K562 (cell line): ENCODE measurements around the gene SRPX. TPM values are rescaled to one million over a fixed set of nuclear protein-coding genes. Genes with fewer than 3 reads are reported as not detected.

Experiments used
- ATAC-seq: fragments of 200-7000 bp; cut with Tn5 transposase; 3 replicates; pipeline ENCODE4 v1.9.1; 2020; ENCODE audit warnings: moderate library complexity
- BruUV-seq: library from RNA; stranded (reverse); fragments of 400-500 nt; replicated peaks from 2 replicates; lab custom pipeline; 2021; lab: Mats Ljungman, UMichigan
- CTCF ChIA-PET: fragments of 300-600 bp; formaldehyde crosslinking; extraction: SDS; loops from one replicate; lab custom pipeline; 2021; ENCODE audit warnings: low intra/inter-chr PET ratio; lab: Yijun Ruan, JAX
- POLR2A ChIA-PET: fragments of 300-600, 350-650 bp; sonication (Branson Sonifier 250); formaldehyde crosslinking; extraction: SDS; loops from one replicate; lab custom pipeline; 2021; ENCODE audit warnings: antibody characterized with exemption, inconsistent platforms; lab: Yijun Ruan, JAX
- DNase-seq, 4 experiments: peaks; one replicate each; pipeline versions ENCODE4 v3.0.0 to v3.0.0-alpha.2; 2011 to 2018; ENCODE audit warnings: low spot score in 3 of 4, mixed read lengths in 3 of 4; ENCODE audit errors: extremely low read depth in 1 of 4
- FAIRE-seq: peaks from 2 replicates; lab custom pipeline; 2011; peaks lifted over from hg19 to GRCh38; lab: Jason Lieb, UNC
- H2AFZ ChIP-seq: 2 replicates; pipeline ENCODE4 v1.6.0; 2011; ENCODE audit warnings: low read depth, low read length, control low read depth, inconsistent platforms
- H3K27ac ChIP-seq: fragments of 200-600 bp; 3 replicates; pipeline ENCODE4 v1.8.0; 2011; ENCODE audit warnings: low read depth, mild to moderate bottlenecking, control low read depth, inconsistent platforms, low read length, moderate library complexity, mixed read lengths; ENCODE audit errors: extremely low read depth
- H3K27me3 ChIP-seq, 2 experiments: fragments of 300-600 bp in 1 of 2; 2 replicates in 1 of 2; 3 replicates in 1 of 2; pipeline versions ENCODE4 v1.6.0 to v1.8.0; 2011; ENCODE audit warnings: inconsistent platforms in 2 of 2, low read length in 2 of 2, mild to moderate bottlenecking in 1 of 2, mixed read lengths in 1 of 2, moderate library complexity in 1 of 2; ENCODE audit not compliant: control insufficient read depth in 2 of 2, insufficient read depth in 2 of 2
- H3K36me3 ChIP-seq: fragments of 300-600 bp; 3 replicates; pipeline ENCODE4 v1.8.0; 2011; ENCODE audit warnings: mild to moderate bottlenecking, low read length, inconsistent platforms; ENCODE audit not compliant: control insufficient read depth, insufficient read depth
- H3K4me1 ChIP-seq, 2 experiments: fragments of 200-600 bp in 1 of 2; replicated peaks in 1 of 2; 2 replicates in 1 of 2; 3 replicates in 1 of 2; pipeline versions ENCODE4 v1.5.1 to v1.8.0; 2011; ENCODE audit warnings: inconsistent platforms in 2 of 2, low read length in 2 of 2, mild to moderate bottlenecking in 1 of 2, mixed read lengths in 1 of 2, moderate library complexity in 1 of 2; ENCODE audit not compliant: control insufficient read depth in 2 of 2, insufficient read depth in 2 of 2
- H3K4me2 ChIP-seq: 2 replicates; pipeline ENCODE4 v1.6.1; 2011; ENCODE audit warnings: low read length, control low read depth, inconsistent platforms, mixed read lengths; ENCODE audit not compliant: insufficient read depth
- H3K4me3 ChIP-seq: fragments of 200-600 bp; sonication (generic), shearing (Covaris generic); 2 replicates; pipeline ENCODE4 v1.5.1; 2016; ENCODE audit warnings: control low read depth, inconsistent platforms
- H3K79me2 ChIP-seq: fragments of 200-600 bp; 3 replicates; pipeline ENCODE4 v1.8.0; 2011; ENCODE audit warnings: low read length, inconsistent platforms; ENCODE audit not compliant: control insufficient read depth, insufficient read depth
- H3K9ac ChIP-seq, 2 experiments: 2 replicates each; pipeline versions ENCODE4 v1.6.0 to v1.6.1; 2011; ENCODE audit warnings: low read depth in 2 of 2, low read length in 2 of 2, control low read depth in 1 of 2, inconsistent platforms in 1 of 2, mild to moderate bottlenecking in 1 of 2, mixed read lengths in 1 of 2; ENCODE audit not compliant: insufficient read depth in 1 of 2
- H3K9me1 ChIP-seq: one replicate; pipeline ENCODE4 v1.6.0; 2011; ENCODE audit warnings: inconsistent platforms, mild to moderate bottlenecking, low read length, moderate library complexity; ENCODE audit not compliant: control insufficient read depth, insufficient read depth
- H3K9me3 ChIP-seq: replicated peaks from 2 replicates; pipeline ENCODE4 v1.5.1; 2011; ENCODE audit warnings: low read depth, low read length, inconsistent platforms; ENCODE audit not compliant: control insufficient read depth, insufficient read depth
- H4K20me1 ChIP-seq: replicated peaks from 2 replicates; pipeline ENCODE4 v1.6.1; 2011; ENCODE audit warnings: low read length, inconsistent platforms, mixed read lengths; ENCODE audit not compliant: control insufficient read depth, insufficient read depth
- GATAD2B ChIP-seq: fragments of 450-650 bp; IDR thresholded peaks from 2 replicates; pipeline ENCODE4 v1.6.1; 2017; ENCODE audit warnings: mild to moderate bottlenecking, borderline replicate concordance
- GMEB1 ChIP-seq: fragments of 250-450 bp; sonication (Bioruptor Pico); IDR thresholded peaks from 2 replicates; pipeline ENCODE4 v1.4.0; 2020; ENCODE audit warnings: mild to moderate bottlenecking
- GTF2E2 ChIP-seq: fragments of 200-800 bp; sonication (Bioruptor generic); IDR thresholded peaks from 2 replicates; pipeline ENCODE4 v1.6.1; 2016; ENCODE audit warnings: missing genetic modification characterization, missing compliant biosample characterization
- HDAC6 ChIP-seq: IDR thresholded peaks from 2 replicates; pipeline ENCODE4 v1.6.1; 2012; ENCODE audit warnings: low read depth, mild to moderate bottlenecking, control low read depth, inconsistent platforms, low read length, moderate library complexity
- MCM3 ChIP-seq: fragments of 450-650 bp; IDR thresholded peaks from 2 replicates; pipeline ENCODE4 v1.6.1; 2016
- NCOR1 ChIP-seq: fragments of 450-650 bp; IDR thresholded peaks from 2 replicates; pipeline ENCODE4 v1.6.1; 2016; ENCODE audit warnings: mild to moderate bottlenecking, moderate library complexity
- NFIC ChIP-seq: fragments of 450-650 bp; IDR thresholded peaks from 2 replicates; pipeline ENCODE4 v1.6.1; 2017; ENCODE audit warnings: mild to moderate bottlenecking, inconsistent platforms
- NKRF ChIP-seq: fragments of 450-650 bp; IDR thresholded peaks from 2 replicates; pipeline ENCODE4 v1.6.1; 2016; ENCODE audit warnings: borderline replicate concordance
- PTRF ChIP-seq: fragments of 450-650 bp; IDR thresholded peaks from 2 replicates; pipeline ENCODE4 v1.6.1; 2016; ENCODE audit warnings: mild to moderate bottlenecking, missing genetic modification characterization, missing compliant biosample characterization
- RBM22 ChIP-seq: fragments of 200-400 bp; formaldehyde crosslinking; IDR thresholded peaks from 2 replicates; pipeline ENCODE4 v1.6.1; 2018; ENCODE audit warnings: low read length, low read depth; ENCODE audit not compliant: poor library complexity, severe bottlenecking
- RCOR1 ChIP-seq, 2 experiments: IDR thresholded peaks; 2 replicates each; pipeline ENCODE4 v1.6.1; 2012; ENCODE audit warnings: low read depth in 2 of 2, low read length in 2 of 2, borderline replicate concordance in 1 of 2, improper control_type of control experiment in 1 of 2
- SAP30 ChIP-seq: fragments of 200-600 bp; sonication (generic); IDR thresholded peaks from 2 replicates; pipeline ENCODE4 v1.6.1; 2012; ENCODE audit warnings: borderline replicate concordance, low read depth, mild to moderate bottlenecking, moderate library complexity, low read length, control low read depth, inconsistent platforms; ENCODE audit not compliant: insufficient read depth, poor library complexity, severe bottlenecking
- SREBF1 ChIP-seq: fragments of 150-350 bp; IDR thresholded peaks from 2 replicates; pipeline ENCODE4 v1.6.1; 2014; ENCODE audit warnings: antibody characterized with exemption, low read depth, low read length, borderline replicate concordance
- ZNF232 ChIP-seq: sonication (generic); formaldehyde crosslinking; IDR thresholded peaks from 2 replicates; pipeline ENCODE4 v1.8.0; 2022; ENCODE audit warnings: mild to moderate bottlenecking, missing genetic modification reagents
- ZNF274 ChIP-seq: IDR thresholded peaks from 2 replicates; pipeline ENCODE4 v1.6.1; 2011; ENCODE audit warnings: low read depth, mild to moderate bottlenecking, low read length, moderate library complexity, borderline replicate concordance
- WGBS: fragments of 100-300 bp; shearing (Covaris generic); methylation state at CpG from one replicate; pipeline ENCODE4 v1.1.6; 2016; ENCODE audit warnings: low coverage, mixed read lengths; ENCODE audit not compliant: insufficient coverage; ENCODE audit errors: missing lambda C conversion rate; 5-methylcytosine and 5-hydroxymethylcytosine counted together
- in situ Hi-C: fragments of 300-500 bp; cut with MboI; formaldehyde crosslinking; loops from 4 replicates; pipeline ENCODE4 v1.15.0; 2018; ENCODE audit warnings: inconsistent platforms, mixed read lengths
- intact Hi-C: fragments of 100-400 bp; cut with micrococcal nuclease; formaldehyde crosslinking; loops from 2 replicates; pipeline ENCODE4 v1.14.2; 2022
- polyA plus RNA-seq, 8 experiments: library from polyadenylated mRNA; depleted of rRNA in 4 of 8; stranded (reverse) in 5 of 8; unstranded in 3 of 8; fragments of >200 nt; fragmentation: Nextera tagmentation in 2 of 8; fragmentation: Illumina TruSeq in 1 of 8; extraction: Ambion mirVana in 2 of 8; extraction: Trizol in 1 of 8; gene quantifications; 2 replicates each; pipeline versions ENCODE4 v1.2.1 to v1.2.3, GENCODE V29; 2011 to 2014; ENCODE audit warnings: inconsistent platforms in 1 of 8, missing spikeins in 1 of 8
- total RNA-seq, 7 experiments: library from RNA; depleted of rRNA in 6 of 7; stranded (reverse); fragments of >200 nt in 6 of 7; fragmentation: Illumina TruSeq in 2 of 7; extraction: Trizol in 2 of 7; gene quantifications; 2 replicates each; pipeline versions ENCODE4 v1.2.1 to v1.2.3, GENCODE V29; 2011 to 2021; ENCODE audit warnings: low replicate concordance in 1 of 7
- TF ChIP-seq, protein P1 (sequence below): fragments of 450-650 bp; formaldehyde crosslinking; IDR thresholded peaks from 2 replicates; pipeline ENCODE4 v1.4.0; 2022; ENCODE audit warnings: missing genetic modification characterization

Gene SRPX
- total and polyA plus RNA-seq, 9 of the 15 experiments (the other 6 are each of a cell fraction or from before 2014, with no cell fraction given), result 0.11 to 0.77 (median 0.38) TPM; not detected in 2

- TF ChIP-seq GMEB1 (CRISPR knock-in tag) (no peak), MCM3 (no peak), ZNF232 (CRISPR knock-in tag) (no peak), RBM22 (no peak), GATAD2B (no peak), SAP30 (no peak), NKRF (no peak)
These were observed 117.8 kb downstream of the SRPX start (continued) for GRCh38 chrX:38102875-38103274.

DNA sequence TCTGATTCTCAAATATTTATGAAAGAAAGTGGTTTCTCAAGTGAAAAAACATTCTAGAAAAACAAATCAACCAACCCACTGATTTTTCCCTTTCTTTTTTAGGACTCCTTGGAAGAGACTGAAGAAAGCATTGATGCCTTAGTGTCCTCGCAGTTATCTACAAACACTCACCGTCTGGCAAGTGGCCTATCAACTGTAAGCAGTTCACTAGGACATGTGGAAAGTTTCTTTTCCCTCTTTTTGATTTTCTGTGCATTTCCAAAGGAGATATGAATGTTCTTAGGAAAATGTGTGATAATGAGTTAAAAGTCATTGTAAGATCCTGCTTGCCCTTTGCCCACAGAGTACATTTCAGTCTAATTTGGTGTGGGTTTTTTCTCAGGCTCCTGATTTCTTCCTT, 118.4 kb downstream of the SRPX start:
- Histone ChIP-seq H4K20me1 (no peaks in the 10 kb centered on the region), H3K36me3 (no peaks in the 10 kb centered on the region), H3K9me3 (0 out of 2 replicates have a peak, but pooled peaks cover 1% of the 10 kb centered on the region), H2AFZ (no peak overlapping the region), H3K79me2 (no peaks in the 10 kb centered on the region), H3K27me3 (no peaks in the 10 kb centered on the region), H3K9ac (no peak overlapping the region), H3K4me3 (no peak overlapping the region), H3K9me1 (no peaks in the 10 kb centered on the region), H3K4me2 (no peak overlapping the region), H3K27ac (no peak overlapping the region), H3K4me1 (peaks cover 0 to 3% of the 10 kb centered on the region in 2 experiments; a peak in 2 of 5 replicates)
- ChIA-PET POLR2A (no interaction called here), CTCF (no interaction called here)
- no peak for ATAC-seq
- peak in 1 of 4 experiments; percentile 20 for DNase-seq
- BruUV-seq, result no TSS peak
- no peak for FAIRE-seq
- intact Hi-C loops, result no loop called here
- no CpG with 5 or more reads among the region's 2 CpGs for WGBS
- in situ Hi-C loops, result no loop called here
- no peak for TF ChIP-seq HDAC6
- TF ChIP-seq PTRF (tag), result no peak
- no peak for TF ChIP-seq GTF2E2 (tag)
- TF ChIP-seq NFIC, result peak; percentile 60
- no peak for TF ChIP-seq ZNF274
- TF ChIP-seq, protein P1, sequence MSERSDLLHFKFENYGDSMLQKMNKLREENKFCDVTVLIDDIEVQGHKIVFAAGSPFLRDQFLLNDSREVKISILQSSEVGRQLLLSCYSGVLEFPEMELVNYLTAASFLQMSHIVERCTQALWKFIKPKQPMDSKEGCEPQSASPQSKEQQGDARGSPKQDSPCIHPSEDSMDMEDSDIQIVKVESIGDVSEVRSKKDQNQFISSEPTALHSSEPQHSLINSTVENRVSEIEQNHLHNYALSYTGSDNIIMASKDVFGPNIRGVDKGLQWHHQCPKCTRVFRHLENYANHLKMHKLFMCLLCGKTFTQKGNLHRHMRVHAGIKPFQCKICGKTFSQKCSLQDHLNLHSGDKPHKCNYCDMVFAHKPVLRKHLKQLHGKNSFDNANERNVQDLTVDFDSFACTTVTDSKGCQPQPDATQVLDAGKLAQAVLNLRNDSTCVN (CRISPR knock-in tag), result no peak
- TF ChIP-seq NCOR1, result 0 out of 2 replicates have a peak, but pooled peaks have one; percentile 16
- no peak for TF ChIP-seq RCOR1 (IDR thresholded peaks at IDR 0.05; ENCODE audit: borderline replicate concordance in 1 of 2, low read depth in 2 of 2, low read length in 2 of 2)
- TF ChIP-seq SREBF1, result no peak
